Prostate gland (tissue), 2 donors: ENCODE data around the gene MAP2K7. TPM values are rescaled to one million over a fixed set of nuclear protein-coding genes. Genes with fewer than 3 reads are reported as not detected.

Experiments
- DNase-seq: peaks from one replicate; pipeline ENCODE4 v3.0.0-alpha.2; 2019; ENCODE audit warnings: low spot score
- H3K27ac ChIP-seq, 2 donors: fragments of 200-600 bp; sonication (generic); 2 replicates each; pipeline ENCODE4 v1.5.1; 2017 to 2019
- H3K27me3 ChIP-seq: fragments of 200-600 bp; sonication (generic); replicated peaks from 2 replicates; pipeline ENCODE4 v1.5.1; 2019; ENCODE audit not compliant: insufficient read depth
- H3K36me3 ChIP-seq, 2 donors: fragments of 200-600 bp; sonication (generic); 1 replicate in 1 of 2; 2 replicates in 1 of 2; pipeline versions ENCODE4 v1.5.1 to v1.8.1; 2017 to 2019
- H3K4me1 ChIP-seq: fragments of 200-600 bp; sonication (generic); replicated peaks from 2 replicates; pipeline ENCODE4 v1.5.1; 2019
- H3K4me3 ChIP-seq, 2 donors: fragments of 200-600 bp; sonication (generic); 2 replicates each; pipeline ENCODE4 v1.5.1; 2017 to 2019
- H3K9me3 ChIP-seq: fragments of 200-600 bp; sonication (generic); 2 replicates; pipeline ENCODE4 v1.5.1; 2017
- POLR2A ChIP-seq: fragments of 450-650 bp; IDR thresholded peaks from one replicate; pipeline ENCODE4 v1.6.1; 2016; ENCODE audit warnings: antibody characterized with exemption, mild to moderate bottlenecking
- POLR2AphosphoS5 ChIP-seq: sonication (generic); formaldehyde crosslinking; IDR thresholded peaks from one replicate; pipeline ENCODE4 v1.6.1; 2017; ENCODE audit warnings: antibody characterized with exemption
- WGBS: methylation state at CpG from one replicate; pipeline ENCODE4 v1.1.5; 2018; 5-methylcytosine and 5-hydroxymethylcytosine counted together
- intact Hi-C: fragments of 100-400 bp; cut with DNase I; formaldehyde crosslinking; loops from one replicate; pipeline ENCODE4 v1.14.2; 2022
- total RNA-seq, 2 donors: library from RNA; depleted of rRNA; stranded (reverse); fragments of >200 nt; gene quantifications; one replicate each; pipeline ENCODE4 v1.1.0, GENCODE V29; 2016
- TF ChIP-seq, protein P1 (sequence below), 4 experiments: fragments of 200-600 bp in 2 of 4; fragments of 450-650 bp in 2 of 4; sonication (generic) in 2 of 4; IDR thresholded peaks; 1 replicate in 3 of 4; 2 replicates in 1 of 4; pipeline ENCODE4 v1.5.1; 2016 to 2019; ENCODE audit warnings: antibody characterized with exemption in 4 of 4, mild to moderate bottlenecking in 2 of 4, moderate library complexity in 2 of 4

Gene MAP2K7
- total RNA-seq, 2 donors from 2014 or later = 21.6 to 45.2 TPM

- Histone ChIP-seq H3K36me3 (no peaks in the 10 kb centered on the region), H3K27me3 (no peaks in the 10 kb centered on the region), H3K9me3 (no peaks in the 10 kb centered on the region), H3K27ac (peak overlapping the region; percentile 81 to 82), H3K4me3 (peak overlapping the region; percentile 34 to 39), H3K4me1 (no peaks in the 10 kb centered on the region)
- intact Hi-C loops = no loop called here
- TF ChIP-seq POLR2A (no peak), POLR2AphosphoS5 (no peak)
- TF ChIP-seq, protein P1, sequence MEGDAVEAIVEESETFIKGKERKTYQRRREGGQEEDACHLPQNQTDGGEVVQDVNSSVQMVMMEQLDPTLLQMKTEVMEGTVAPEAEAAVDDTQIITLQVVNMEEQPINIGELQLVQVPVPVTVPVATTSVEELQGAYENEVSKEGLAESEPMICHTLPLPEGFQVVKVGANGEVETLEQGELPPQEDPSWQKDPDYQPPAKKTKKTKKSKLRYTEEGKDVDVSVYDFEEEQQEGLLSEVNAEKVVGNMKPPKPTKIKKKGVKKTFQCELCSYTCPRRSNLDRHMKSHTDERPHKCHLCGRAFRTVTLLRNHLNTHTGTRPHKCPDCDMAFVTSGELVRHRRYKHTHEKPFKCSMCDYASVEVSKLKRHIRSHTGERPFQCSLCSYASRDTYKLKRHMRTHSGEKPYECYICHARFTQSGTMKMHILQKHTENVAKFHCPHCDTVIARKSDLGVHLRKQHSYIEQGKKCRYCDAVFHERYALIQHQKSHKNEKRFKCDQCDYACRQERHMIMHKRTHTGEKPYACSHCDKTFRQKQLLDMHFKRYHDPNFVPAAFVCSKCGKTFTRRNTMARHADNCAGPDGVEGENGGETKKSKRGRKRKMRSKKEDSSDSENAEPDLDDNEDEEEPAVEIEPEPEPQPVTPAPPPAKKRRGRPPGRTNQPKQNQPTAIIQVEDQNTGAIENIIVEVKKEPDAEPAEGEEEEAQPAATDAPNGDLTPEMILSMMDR (IDR thresholded peaks at IDR 0.05) = peak; percentile 77 to 94 (median 86)
- DNase-seq = peak; percentile 44
- WGBS = 10% methylated on average over 38 of the region's 67 CpGs
Measured at GRCh38 chr19:7868671-7869452, 34.8 kb upstream of the MAP2K7 start.

DNA sequence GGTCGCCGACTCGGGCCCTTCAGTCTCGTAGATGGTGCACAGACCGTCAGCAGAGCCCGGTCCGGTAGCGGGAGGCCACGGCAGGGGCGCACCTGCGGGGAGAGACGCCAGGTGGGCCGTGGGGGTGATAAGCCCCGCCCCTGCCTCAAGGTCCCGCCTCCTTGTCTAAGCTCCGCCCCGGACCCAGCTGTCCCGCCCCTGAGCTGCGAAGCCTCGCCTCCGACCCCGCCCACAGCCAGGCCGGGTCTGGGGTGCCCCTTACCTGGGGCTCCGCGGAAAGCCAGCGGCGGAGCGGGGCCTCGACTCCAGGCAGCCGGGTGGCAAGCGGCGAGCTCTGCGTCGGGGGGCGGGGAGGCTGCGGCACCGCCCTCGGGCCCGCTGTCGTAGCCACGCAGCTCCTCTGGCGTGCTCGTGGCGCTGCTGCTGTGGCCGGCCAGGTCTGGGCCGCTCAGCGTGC, 34.2 kb upstream of the MAP2K7 start:
- 16% methylated on average over 32 of the region's 47 CpGs for WGBS
- DNase-seq = peak; percentile 71
- Histone ChIP-seq H3K36me3 (no peaks in the 10 kb centered on the region), H3K9me3 (no peaks in the 10 kb centered on the region), H3K4me3 (peak overlapping the region; percentile 34 to 39), H3K27ac (peak overlapping the region; percentile 81 to 82), H3K27me3 (no peaks in the 10 kb centered on the region), H3K4me1 (no peaks in the 10 kb centered on the region)
- intact Hi-C loops = no loop called here
- TF ChIP-seq POLR2A = no peak
- TF ChIP-seq POLR2AphosphoS5 = no peak
- TF ChIP-seq, protein P1 (IDR thresholded peaks at IDR 0.05) = peak in 1 of 4 experiments; percentile 11

DNA sequence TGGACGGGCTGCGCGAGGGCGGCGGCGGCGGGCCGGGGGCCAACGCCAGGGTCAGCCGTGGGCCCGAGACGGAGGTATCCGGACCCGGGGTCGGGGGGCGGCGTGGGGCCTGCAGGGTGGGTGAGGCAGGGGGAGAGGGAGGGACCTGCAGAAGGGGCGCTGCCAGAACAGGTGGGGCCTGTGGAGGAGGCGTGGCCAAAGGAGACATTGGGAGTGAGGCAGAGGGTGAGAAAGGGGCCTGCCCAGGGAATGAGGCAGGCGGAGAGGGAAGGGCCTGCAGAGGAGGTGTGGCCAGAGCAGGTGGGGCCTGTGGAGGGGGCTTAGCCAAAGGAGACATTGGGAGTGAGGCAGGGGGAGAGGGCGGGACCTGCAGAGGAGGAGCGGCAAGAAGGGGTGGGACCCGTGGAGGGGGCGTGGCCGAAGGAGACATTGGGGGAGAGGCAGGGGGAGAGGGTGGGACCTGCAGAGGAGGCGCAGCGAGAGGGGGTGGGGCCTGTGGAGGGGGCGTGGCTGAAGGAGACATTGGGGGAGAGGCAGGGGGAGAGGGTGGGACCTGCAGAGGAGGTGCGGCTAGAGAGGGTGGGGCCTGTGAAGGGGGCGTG, 33.7 kb upstream of the MAP2K7 start:
- Histone ChIP-seq H3K27me3 (no peaks in the 10 kb centered on the region), H3K4me1 (no peaks in the 10 kb centered on the region), H3K36me3 (no peaks in the 10 kb centered on the region), H3K9me3 (no peaks in the 10 kb centered on the region), H3K27ac (peak overlapping the region; percentile 81 to 82), H3K4me3 (peak overlapping the region; percentile 34 to 39)
- DNase-seq = no peak
- TF ChIP-seq POLR2AphosphoS5 (no peak), POLR2A (no peak)
- TF ChIP-seq, protein P1 (IDR thresholded peaks at IDR 0.05) = no peak
- intact Hi-C loops = no loop called here
- WGBS = 35% methylated on average over 30 of the region's 30 CpGs

DNA sequence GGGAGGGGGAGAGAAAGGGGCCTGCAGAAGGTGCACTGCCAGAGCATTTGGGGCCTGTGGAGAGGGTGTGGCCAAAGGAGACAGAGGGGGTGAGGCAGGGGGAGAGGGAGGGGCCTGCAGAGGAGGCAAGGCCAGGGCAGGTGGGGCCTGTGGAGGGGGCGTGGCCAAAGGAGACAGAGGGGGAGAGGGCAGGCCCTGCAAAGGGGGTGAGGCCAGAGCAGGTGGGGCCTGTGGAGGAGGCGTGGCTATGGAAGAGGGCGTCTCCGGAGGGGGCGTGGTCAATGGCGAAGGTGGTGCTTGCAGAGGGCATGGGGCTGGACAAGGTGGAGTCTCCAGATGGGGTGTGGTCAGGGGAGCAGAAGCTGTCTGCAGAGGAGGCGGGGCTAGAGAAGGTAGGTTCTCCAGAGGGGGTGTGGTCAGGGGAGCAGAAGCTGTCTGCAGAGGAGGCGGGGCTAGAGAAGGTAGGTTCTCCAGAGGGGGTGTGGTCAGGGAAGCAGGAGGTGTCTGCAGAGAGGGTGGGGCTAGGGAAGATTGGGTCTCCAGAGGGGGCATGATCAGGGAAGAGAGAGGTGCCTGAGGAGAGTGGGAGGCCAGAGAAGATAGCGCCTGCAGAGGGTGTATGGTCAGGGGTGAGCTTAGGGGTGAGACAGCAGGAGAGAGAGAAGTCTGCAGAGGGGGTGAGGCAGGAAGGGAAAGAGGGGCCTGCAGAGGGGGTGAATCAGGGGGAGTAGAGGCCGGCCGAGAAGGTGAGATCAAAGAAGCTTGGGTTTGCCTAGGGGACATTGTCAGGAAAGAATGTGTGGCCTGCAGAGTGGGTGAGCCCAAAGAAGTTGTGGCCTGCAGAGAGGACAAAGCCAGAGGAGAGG, 32.9 kb upstream of the MAP2K7 start:
- intact Hi-C loops = no loop called here
- Histone ChIP-seq H3K9me3 (no peaks in the 10 kb centered on the region), H3K27ac (peak overlapping the region; percentile 60 to 63), H3K27me3 (no peaks in the 10 kb centered on the region), H3K36me3 (no peaks in the 10 kb centered on the region), H3K4me3 (no peak overlapping the region), H3K4me1 (no peaks in the 10 kb centered on the region)
- no peak for DNase-seq
- TF ChIP-seq, protein P1 (IDR thresholded peaks at IDR 0.05) = no peak
- TF ChIP-seq POLR2AphosphoS5 (no peak), POLR2A (no peak)
- 63% methylated on average over 11 of the region's 11 CpGs for WGBS
